Osteocyte (in vitro differentiated cells): ENCODE results near the gene RBM7. TPM values are rescaled to one million over a fixed set of nuclear protein-coding genes. Genes with fewer than 3 reads are reported as not detected.
A peak's percentile ranks its signal among the peaks of the same experiment; 100 is the strongest.

ENCODE experiments used
- DNase-seq: peaks from one replicate; pipeline ENCODE4 v3.0.0; 2021; ENCODE audit warnings: mixed read lengths; ENCODE audit not compliant: unreplicated experiment; ENCODE audit errors: extremely low spot score
- H3K27ac Mint-ChIP-seq: one replicate; pipeline ENCODE4 v1.8.0; 2021; ENCODE audit warnings: mild to moderate bottlenecking, mixed read lengths; ENCODE audit not compliant: unreplicated experiment
- H3K27me3 Mint-ChIP-seq: one replicate; pipeline ENCODE4 v1.8.0; 2021; ENCODE audit warnings: mixed read lengths; ENCODE audit not compliant: unreplicated experiment
- H3K36me3 Mint-ChIP-seq: one replicate; pipeline ENCODE4 v1.8.0; 2021; ENCODE audit warnings: mixed read lengths; ENCODE audit not compliant: unreplicated experiment
- H3K4me1 Mint-ChIP-seq: one replicate; pipeline ENCODE4 v1.8.0; 2021; ENCODE audit warnings: mixed read lengths; ENCODE audit not compliant: unreplicated experiment
- H3K4me3 Mint-ChIP-seq: one replicate; pipeline ENCODE4 v1.8.0; 2021; ENCODE audit warnings: mild to moderate bottlenecking, moderate library complexity, mixed read lengths; ENCODE audit not compliant: unreplicated experiment
- H3K9me3 Mint-ChIP-seq: one replicate; pipeline ENCODE4 v1.8.0; 2021; ENCODE audit warnings: mixed read lengths; ENCODE audit not compliant: unreplicated experiment
- CTCF ChIP-seq: fragments of 200-600 bp; sonication (generic); IDR thresholded peaks from 2 replicates; pipeline ENCODE4 v1.5.0; 2021; ENCODE audit warnings: antibody characterized with exemption, mild to moderate bottlenecking, moderate library complexity
- total RNA-seq: library from RNA; stranded (reverse); gene quantifications from 2 replicates; pipeline ENCODE4 v1.2.1, GENCODE V29; 2021

Gene RBM7
- total RNA-seq, 1 donor from 2014 or later, result 35.0 TPM

GRCh38 chr11:114401311-114401710, 845 bp downstream of the RBM7 start:
- DNase-seq, result no peak
- H3K9me3 Mint-ChIP-seq, result no peaks in the 10 kb centered on the region
- no peak for TF ChIP-seq CTCF
- H3K4me3 Mint-ChIP-seq, result peak overlapping the region; percentile 89
- H3K27me3 Mint-ChIP-seq, result no peaks in the 10 kb centered on the region
- peak overlapping the region; percentile 99 for H3K27ac Mint-ChIP-seq
- peaks cover 44% of the 10 kb centered on the region for H3K4me1 Mint-ChIP-seq
- H3K36me3 Mint-ChIP-seq, result peaks cover 31% of the 10 kb centered on the region

- H3K27ac Mint-ChIP-seq, result no peak overlapping the region
- H3K36me3 Mint-ChIP-seq, result peaks cover 25% of the 10 kb centered on the region
- no peak for DNase-seq
- no peak overlapping the region for H3K4me3 Mint-ChIP-seq
- TF ChIP-seq CTCF, result no peak
- no peaks in the 10 kb centered on the region for H3K27me3 Mint-ChIP-seq
- no peaks in the 10 kb centered on the region for H3K9me3 Mint-ChIP-seq
- H3K4me1 Mint-ChIP-seq, result no peaks in the 10 kb centered on the region
Observed at GRCh38 chr11:114412946-114413345, 12.5 kb downstream of the RBM7 start.

- Mint-ChIP-seq H3K4me3 (no peak overlapping the region), H3K27ac (no peak overlapping the region)
- no peak for TF ChIP-seq CTCF
Observed at GRCh38 chr11:114413958-114414357, 13.5 kb downstream of the RBM7 start.

GRCh38 chr11:114416441-114416961, 16.0 kb downstream of the RBM7 start:
- H3K27ac Mint-ChIP-seq, result no peak overlapping the region
- H3K27me3 Mint-ChIP-seq, result no peaks in the 10 kb centered on the region
- DNase-seq, result no peak
- H3K36me3 Mint-ChIP-seq, result peaks cover 16% of the 10 kb centered on the region
- H3K9me3 Mint-ChIP-seq, result no peaks in the 10 kb centered on the region
- H3K4me1 Mint-ChIP-seq, result no peaks in the 10 kb centered on the region
- TF ChIP-seq CTCF, result no peak
- no peak overlapping the region for H3K4me3 Mint-ChIP-seq

More at GRCh38 chr11:114413958-114414357, 13.5 kb downstream of the RBM7 start:
- Mint-ChIP-seq H3K36me3 (peaks cover 23% of the 10 kb centered on the region), H3K4me1 (no peaks in the 10 kb centered on the region), H3K9me3 (no peaks in the 10 kb centered on the region), H3K27me3 (no peaks in the 10 kb centered on the region)
- no peak for DNase-seq

- Mint-ChIP-seq H3K27me3 (no peaks in the 10 kb centered on the region), H3K4me1 (no peaks in the 10 kb centered on the region), H3K9me3 (peaks cover 10% of the 10 kb centered on the region), H3K36me3 (peaks cover 10% of the 10 kb centered on the region), H3K4me3 (no peak overlapping the region), H3K27ac (no peak overlapping the region)
- TF ChIP-seq CTCF, result no peak
- no peak for DNase-seq
Observed at GRCh38 chr11:114426280-114426679, 25.8 kb downstream of the RBM7 start.
